Activated naive CD4-positive, alpha-beta T cell treated with anti-CD3 and anti-CD28 coated beads, Interleukin-2, amount 10 ng/mL, durations not matched to agents 7 days and 5 days (primary cell): ENCODE data around the gene DHRSX.
"Not testable (repeated sequence)": the region's sequence is repeated elsewhere in the genome, so short reads cannot be mapped to it uniquely, and the experiment has no call there.

Experiments
- CTCF ChIA-PET: fragments of 350-600 bp; sonication (Branson Sonifier 250); formaldehyde crosslinking; loops from one replicate; lab custom pipeline; 2021; ENCODE audit warnings: antibody characterized with exemption; lab: Charles Lee
- DNase-seq: peaks from one replicate; pipeline ENCODE4 v3.0.0-alpha.2; 2020
- H3K27ac Mint-ChIP-seq: one replicate; pipeline ENCODE4 v1.8.0; 2021; ENCODE audit warnings: mild to moderate bottlenecking, moderate library complexity, mixed read lengths
- H3K27me3 Mint-ChIP-seq: one replicate; pipeline ENCODE4 v1.8.0; 2021; ENCODE audit warnings: mild to moderate bottlenecking, mixed read lengths
- H3K36me3 Mint-ChIP-seq: one replicate; pipeline ENCODE4 v1.8.0; 2021; ENCODE audit warnings: mixed read lengths
- H3K4me1 Mint-ChIP-seq: one replicate; pipeline ENCODE4 v1.8.0; 2021; ENCODE audit warnings: mixed read lengths
- H3K4me3 Mint-ChIP-seq: one replicate; pipeline ENCODE4 v1.8.0; 2021; ENCODE audit warnings: mild to moderate bottlenecking, moderate library complexity, mixed read lengths
- H3K9me3 Mint-ChIP-seq: one replicate; pipeline ENCODE4 v1.8.0; 2021; ENCODE audit warnings: mixed read lengths

Gene DHRSX

GRCh38 chrX:2237976-2238375, 262.8 kb downstream of the DHRSX start:
- Mint-ChIP-seq H3K4me1 (no peaks in the 10 kb centered on the region), H3K27me3 (no peaks in the 10 kb centered on the region), H3K9me3 (peaks cover 18% of the 10 kb centered on the region), H3K27ac (no peak overlapping the region), H3K4me3 (no peak overlapping the region), H3K36me3 (peaks cover 21% of the 10 kb centered on the region)
- CTCF ChIA-PET = no interaction called here
- DNase-seq = no peak

GRCh38 chrX:2231570-2232192, 269.1 kb downstream of the DHRSX start:
- peaks cover 44% of the 10 kb centered on the region for H3K9me3 Mint-ChIP-seq
- H3K36me3 Mint-ChIP-seq = peaks cover 13% of the 10 kb centered on the region
- CTCF ChIA-PET = no interaction called here
- no peak for DNase-seq
- H3K4me1 Mint-ChIP-seq = no peaks in the 10 kb centered on the region
- no peak overlapping the region for H3K27ac Mint-ChIP-seq
- H3K4me3 Mint-ChIP-seq = no peak overlapping the region
- H3K27me3 Mint-ChIP-seq = no peaks in the 10 kb centered on the region

- H3K27ac Mint-ChIP-seq = no peak overlapping the region
Measured at GRCh38 chrX:2230457-2230856, 270.3 kb downstream of the DHRSX start.

GRCh38 chrX:2228536-2228935, 272.2 kb downstream of the DHRSX start:
- DNase-seq = no peak
- Mint-ChIP-seq H3K27me3 (no peaks in the 10 kb centered on the region), H3K4me1 (no peaks in the 10 kb centered on the region), H3K4me3 (no peak overlapping the region), H3K36me3 (peaks cover 21% of the 10 kb centered on the region), H3K27ac (no peak overlapping the region), H3K9me3 (peaks cover 62% of the 10 kb centered on the region)
- CTCF ChIA-PET = no interaction called here

More at GRCh38 chrX:2230457-2230856, 270.3 kb downstream of the DHRSX start:
- no peak for DNase-seq
- CTCF ChIA-PET = no interaction called here
- no peaks in the 10 kb centered on the region for H3K27me3 Mint-ChIP-seq
- peaks cover 50% of the 10 kb centered on the region for H3K9me3 Mint-ChIP-seq
- H3K4me3 Mint-ChIP-seq = no peak overlapping the region
- no peaks in the 10 kb centered on the region for H3K4me1 Mint-ChIP-seq
- peaks cover 16% of the 10 kb centered on the region for H3K36me3 Mint-ChIP-seq

- DNase-seq = no peak
- peaks cover 25% of the 10 kb centered on the region for H3K36me3 Mint-ChIP-seq
- no peak overlapping the region for H3K27ac Mint-ChIP-seq
- no peaks in the 10 kb centered on the region for H3K27me3 Mint-ChIP-seq
- H3K9me3 Mint-ChIP-seq = peaks cover 73% of the 10 kb centered on the region
- CTCF ChIA-PET = no interaction called here
- no peaks in the 10 kb centered on the region for H3K4me1 Mint-ChIP-seq
- no peak overlapping the region for H3K4me3 Mint-ChIP-seq
Measured at GRCh38 chrX:2226906-2227656, 273.7 kb downstream of the DHRSX start.

- no peaks in the 10 kb centered on the region for H3K4me1 Mint-ChIP-seq
- peaks cover 23% of the 10 kb centered on the region for H3K36me3 Mint-ChIP-seq
- CTCF ChIA-PET = no interaction called here
- H3K27me3 Mint-ChIP-seq = no peaks in the 10 kb centered on the region
- peaks cover 71% of the 10 kb centered on the region for H3K9me3 Mint-ChIP-seq
- no peak overlapping the region for H3K27ac Mint-ChIP-seq
- DNase-seq = no peak
- no peak overlapping the region for H3K4me3 Mint-ChIP-seq
Measured at GRCh38 chrX:2226182-2226581, 274.6 kb downstream of the DHRSX start.

GRCh38 chrX:2224597-2225235, 276.1 kb downstream of the DHRSX start:
- Mint-ChIP-seq H3K4me1 (no peaks in the 10 kb centered on the region), H3K36me3 (peaks cover 19% of the 10 kb centered on the region), H3K27ac (no peak overlapping the region), H3K4me3 (no peak overlapping the region), H3K27me3 (no peaks in the 10 kb centered on the region), H3K9me3 (peaks cover 70% of the 10 kb centered on the region)
- CTCF ChIA-PET = no interaction called here
- DNase-seq = no peak

- CTCF ChIA-PET = no interaction called here
Measured at GRCh38 chrX:2224161-2224560, 276.6 kb downstream of the DHRSX start.

GRCh38 chrX:2220829-2221567, 279.8 kb downstream of the DHRSX start:
- Mint-ChIP-seq H3K4me3 (no peak overlapping the region), H3K4me1 (no peaks in the 10 kb centered on the region), H3K27ac (no peak overlapping the region), H3K36me3 (peaks cover 15% of the 10 kb centered on the region), H3K9me3 (peaks cover 81% of the 10 kb centered on the region), H3K27me3 (no peaks in the 10 kb centered on the region)
- no peak for DNase-seq
- CTCF ChIA-PET = no interaction called here

More at GRCh38 chrX:2224161-2224560, 276.6 kb downstream of the DHRSX start:
- no peak for DNase-seq
- no peaks in the 10 kb centered on the region for H3K4me1 Mint-ChIP-seq
- no peak overlapping the region for H3K4me3 Mint-ChIP-seq
- H3K36me3 Mint-ChIP-seq = peaks cover 15% of the 10 kb centered on the region
- H3K9me3 Mint-ChIP-seq = peaks cover 70% of the 10 kb centered on the region
- no peak overlapping the region for H3K27ac Mint-ChIP-seq
- no peaks in the 10 kb centered on the region for H3K27me3 Mint-ChIP-seq

- Mint-ChIP-seq H3K4me3 (no peak overlapping the region), H3K27ac (no peak overlapping the region), H3K27me3 (no peaks in the 10 kb centered on the region), H3K4me1 (no peaks in the 10 kb centered on the region), H3K9me3 (peaks cover 79% of the 10 kb centered on the region), H3K36me3 (peaks cover 11% of the 10 kb centered on the region)
- DNase-seq = no peak
- CTCF ChIA-PET = no interaction called here
Measured at GRCh38 chrX:2220296-2220695, 280.5 kb downstream of the DHRSX start.

- DNase-seq, H3K27me3 Mint-ChIP-seq, H3K4me3 Mint-ChIP-seq, H3K27ac Mint-ChIP-seq, H3K36me3 Mint-ChIP-seq, CTCF ChIA-PET, H3K4me1 Mint-ChIP-seq: not testable (repeated sequence)
- H3K9me3 Mint-ChIP-seq = peaks cover 65% of the 10 kb centered on the region
Measured at GRCh38 chrX:2214138-2214823, 286.5 kb downstream of the DHRSX start.

GRCh38 chrX:2211667-2212066, 289.1 kb downstream of the DHRSX start:
- H3K4me1 Mint-ChIP-seq, H3K4me3 Mint-ChIP-seq, DNase-seq, CTCF ChIA-PET, H3K27ac Mint-ChIP-seq, H3K27me3 Mint-ChIP-seq, H3K36me3 Mint-ChIP-seq: not testable (repeated sequence)
- H3K9me3 Mint-ChIP-seq = peaks cover 52% of the 10 kb centered on the region

GRCh38 chrX:2193273-2193592, 307.5 kb downstream of the DHRSX start:
- Mint-ChIP-seq H3K9me3 (peaks cover 42% of the 10 kb centered on the region), H3K4me1 (no peaks in the 10 kb centered on the region), H3K4me3 (no peak overlapping the region), H3K27ac (no peak overlapping the region), H3K27me3 (no peaks in the 10 kb centered on the region), H3K36me3 (no peaks in the 10 kb centered on the region)
- CTCF ChIA-PET = no interaction called here
- no peak for DNase-seq
